H1 (cell line): ENCODE data around the gene ADGRA3. TPM values are rescaled to one million over a fixed set of nuclear protein-coding genes. Genes with fewer than 3 reads are reported as not detected.

Experiments
- GABPA ChIP-seq: IDR thresholded peaks from 2 replicates; pipeline ENCODE4 v1.6.1; 2011; ENCODE audit warnings: mild to moderate bottlenecking, low read length, moderate library complexity, borderline replicate concordance; ENCODE audit not compliant: insufficient read depth
- GTF2F1 ChIP-seq: IDR thresholded peaks from 2 replicates; pipeline ENCODE4 v1.6.1; 2012; ENCODE audit warnings: low read depth, low read length, improper control_type of control experiment, borderline replicate concordance
- RNF2 ChIP-seq: fragments of 200-900, 300-1000 bp; sonication (generic); IDR thresholded peaks from 2 replicates; pipeline ENCODE4 v1.7.1; 2016; ENCODE audit warnings: borderline replicate concordance, low read depth, mild to moderate bottlenecking, antibody characterized with exemption, low read length; ENCODE audit not compliant: poor library complexity, severe bottlenecking; ENCODE audit errors: missing control alignments
- SIN3A ChIP-seq, 2 experiments: IDR thresholded peaks in 1 of 2; conservative IDR thresholded peaks in 1 of 2; 2 replicates each; pipeline ENCODE4 v1.6.1; 2011 to 2012; ENCODE audit warnings: low read length in 2 of 2, improper control_type of control experiment in 1 of 2, low read depth in 1 of 2, mild to moderate bottlenecking in 1 of 2
- polyA plus RNA-seq, 7 experiments: library from polyadenylated mRNA; depleted of rRNA in 3 of 7; stranded (reverse) in 5 of 7; unstranded in 2 of 7; fragments of >200 nt in 5 of 7; fragments of 200-250 nt in 2 of 7; gene quantifications; 1 replicate in 5 of 7; 2 replicates in 1 of 7; 4 replicates in 1 of 7; pipeline versions ENCODE4 v1.2.1 to v1.2.3, GENCODE V29; 2011 to 2013; ENCODE audit warnings: missing spikeins in 2 of 7, mixed read lengths in 2 of 7
- total RNA-seq: library from RNA; stranded (reverse); fragmentation: NEBNext Ultra II Directional; extraction: Animal tissue kit (Norgen Biotek cat#: 25700); gene quantifications from 2 replicates; pipeline ENCODE4 v1.2.1, GENCODE V29; 2021
- TF ChIP-seq, protein P1 (sequence below): IDR thresholded peaks from 2 replicates; pipeline ENCODE4 v1.6.1; 2012; ENCODE audit warnings: inconsistent platforms

ADGRA3 gene
- total and polyA plus RNA-seq, 2 of the 8 experiments (the other 6 are each of a cell fraction or from before 2014, with no cell fraction given): 31.5 to 63.0 TPM

DNA sequence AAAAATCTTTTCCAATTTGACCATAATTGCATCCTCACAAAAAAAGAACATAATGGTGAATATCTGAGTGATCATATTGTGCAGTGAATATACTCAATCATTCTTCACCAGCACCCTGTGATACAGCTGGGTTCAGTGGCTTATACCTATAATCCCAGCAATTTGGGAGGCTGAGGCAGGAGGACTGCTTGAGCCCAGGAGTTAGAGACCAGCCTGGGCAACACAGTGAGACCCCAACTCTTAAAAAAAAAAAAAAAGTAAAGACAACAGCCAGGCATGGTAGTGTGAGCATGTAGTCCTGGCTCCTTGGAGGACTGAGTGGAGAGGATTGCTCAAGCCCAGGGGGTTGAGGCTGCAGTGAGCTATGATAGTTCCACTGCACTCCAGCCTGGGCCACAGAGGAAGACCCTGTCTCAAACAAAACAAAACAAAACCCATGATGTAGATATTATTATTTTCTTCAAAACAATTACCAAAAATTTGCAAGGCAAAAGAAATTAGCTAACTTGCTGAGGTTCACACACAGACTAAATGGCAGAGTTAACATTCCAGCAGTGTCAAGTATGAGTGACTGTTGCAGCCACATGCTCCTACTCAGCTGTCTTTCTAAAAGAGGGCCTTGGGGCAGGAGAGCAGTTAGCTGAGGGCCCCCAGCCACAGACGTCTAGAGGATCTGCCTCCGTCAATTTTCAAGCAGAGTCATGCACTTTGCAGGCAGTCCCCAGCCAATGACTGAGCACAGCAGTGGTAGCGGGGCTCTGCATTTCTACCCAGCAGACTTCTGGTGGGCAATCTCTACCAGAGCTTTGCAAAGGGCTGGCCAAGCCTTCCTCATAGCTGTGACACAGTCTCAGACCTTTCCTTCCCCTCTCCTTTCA is 33.4 kb downstream of the ADGRA3 start (continued):
- TF ChIP-seq GABPA: no peak
- no peak for TF ChIP-seq RNF2
- TF ChIP-seq SIN3A (conservative IDR thresholded peaks at IDR 0.05 in 1 of 2, IDR thresholded peaks at IDR 0.05 in 1 of 2; ENCODE audit: low read depth in 1 of 2, low read length in 2 of 2): no peak
- TF ChIP-seq, protein P1, sequence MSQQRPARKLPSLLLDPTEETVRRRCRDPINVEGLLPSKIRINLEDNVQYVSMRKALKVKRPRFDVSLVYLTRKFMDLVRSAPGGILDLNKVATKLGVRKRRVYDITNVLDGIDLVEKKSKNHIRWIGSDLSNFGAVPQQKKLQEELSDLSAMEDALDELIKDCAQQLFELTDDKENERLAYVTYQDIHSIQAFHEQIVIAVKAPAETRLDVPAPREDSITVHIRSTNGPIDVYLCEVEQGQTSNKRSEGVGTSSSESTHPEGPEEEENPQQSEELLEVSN: no peak
- TF ChIP-seq GTF2F1: no peak
- TF ChIP-seq, all 59 proteins: peak for 0
